Tibial artery (tissue), 4 donors: Measurements from ENCODE around the gene ASGR1.
"Not testable (repeated sequence)": the region's sequence is repeated elsewhere in the genome, so short reads cannot be mapped to it uniquely, and the experiment has no call there.

Source experiments
- DNase-seq, 2 donors: peaks; one replicate each; pipeline ENCODE4 v3.0.0-alpha.2; 2019
- H3K27ac ChIP-seq, 2 donors: fragments of 200-600 bp; sonication (generic) in 1 of 2; 1 replicate in 1 of 2; 2 replicates in 1 of 2; pipeline ENCODE4 v1.5.1; 2018 to 2019; ENCODE audit warnings: mild to moderate bottlenecking in 1 of 2
- H3K27me3 ChIP-seq, 2 donors: fragments of 200-600 bp; sonication (generic) in 1 of 2; one replicate each; pipeline versions ENCODE4 v1.5.1 to v1.6.0; 2016 to 2019
- H3K36me3 ChIP-seq, 3 donors: fragments of 200-600 bp; sonication (generic) in 2 of 3; one replicate each; pipeline ENCODE4 v1.5.1; 2016 to 2019; ENCODE audit warnings: mild to moderate bottlenecking in 2 of 3
- H3K4me1 ChIP-seq, 4 donors: fragments of 200-600 bp; sonication (generic) in 2 of 4; 1 replicate in 3 of 4; 2 replicates in 1 of 4; pipeline ENCODE4 v1.5.1; 2016 to 2019
- H3K4me3 ChIP-seq, 2 donors: fragments of 200-600 bp; sonication (generic) in 1 of 2; 1 replicate in 1 of 2; 2 replicates in 1 of 2; pipeline ENCODE4 v1.5.1; 2018 to 2019; ENCODE audit warnings: mild to moderate bottlenecking in 2 of 2
- H3K9me3 ChIP-seq, 3 donors: fragments of 200-600 bp; sonication (generic) in 1 of 3; one replicate each; pipeline ENCODE4 v1.5.1; 2016 to 2019
- CTCF ChIP-seq, 2 experiments: fragments of 200-600 bp in 1 of 2; fragments of 450-650 bp in 1 of 2; IDR thresholded peaks; one replicate each; pipeline ENCODE4 v1.5.1; 2017 to 2019; ENCODE audit warnings: antibody characterized with exemption in 2 of 2, mild to moderate bottlenecking in 1 of 2, moderate library complexity in 1 of 2
- intact Hi-C: fragments of 100-400 bp; cut with DNase I; formaldehyde crosslinking; loops from one replicate; pipeline ENCODE4 v1.15.0; 2023; ENCODE audit warnings: low total_unique reads

Gene ASGR1

GRCh38 chr17:7176107-7176840, 2.9 kb downstream of the ASGR1 start:
- H3K9me3 ChIP-seq = no peaks in the 10 kb centered on the region
- H3K27ac ChIP-seq = no peak overlapping the region
- TF ChIP-seq CTCF (IDR thresholded peaks at IDR 0.05) = no peak
- H3K4me3 ChIP-seq = no peak overlapping the region
- H3K4me1 ChIP-seq = peaks cover 0 to 15% (median 12%) of the 10 kb centered on the region in 4 donors
- H3K36me3 ChIP-seq = no peaks in the 10 kb centered on the region
- intact Hi-C loops = no loop called here
- DNase-seq = no peak
- peaks cover 0 to 64% of the 10 kb centered on the region in 2 donors for H3K27me3 ChIP-seq

GRCh38 chr17:7175330-7175733, 3.8 kb downstream of the ASGR1 start:
- Histone ChIP-seq H3K4me1 (peaks cover 0 to 15% (median 12%) of the 10 kb centered on the region in 4 donors), H3K27ac (no peak overlapping the region), H3K36me3 (no peaks in the 10 kb centered on the region), H3K9me3 (peaks cover 0 to 5% (median 1%) of the 10 kb centered on the region in 3 donors), H3K27me3 (peaks cover 0 to 64% of the 10 kb centered on the region in 2 donors), H3K4me3 (no peak overlapping the region)
- intact Hi-C loops = loop anchor here (2.0 kb wide), 1 partner anchor 121 kb away; no protein-coding TSS in a partner anchor
- TF ChIP-seq CTCF (IDR thresholded peaks at IDR 0.05) = no peak
- DNase-seq = no peak

DNA sequence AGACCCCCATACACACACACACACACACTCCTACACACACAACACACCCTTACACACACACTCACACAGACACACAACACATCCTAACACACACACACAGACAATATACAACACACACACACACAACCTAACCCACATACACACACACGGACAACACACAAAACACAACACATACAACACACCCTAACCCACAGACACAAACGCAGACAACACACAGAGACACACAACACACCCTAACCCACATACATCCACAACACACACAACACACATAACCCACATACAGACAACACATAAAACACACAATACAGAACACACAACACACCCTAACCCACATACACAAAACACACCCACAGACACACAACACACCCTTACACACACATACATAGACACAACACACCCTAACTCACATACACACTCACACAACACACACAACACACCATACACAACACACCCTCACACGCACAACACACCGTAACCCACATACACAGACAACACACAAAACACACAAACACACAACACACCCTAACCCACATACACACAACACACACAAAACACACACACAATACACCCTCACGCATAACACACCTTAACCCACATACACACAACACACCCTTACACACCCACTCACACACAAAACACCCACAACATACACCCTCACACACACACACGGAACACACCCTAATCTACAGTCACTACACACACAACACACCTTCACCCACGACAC, 4.4 kb downstream of the ASGR1 start:
- Histone ChIP-seq H3K4me3 (no peak overlapping the region), H3K9me3 (peaks cover 0 to 9% (median 5%) of the 10 kb centered on the region in 3 donors), H3K27me3 (peaks cover 0 to 66% of the 10 kb centered on the region in 2 donors), H3K36me3 (no peaks in the 10 kb centered on the region), H3K27ac (no peak overlapping the region), H3K4me1 (peaks cover 0 to 15% (median 12%) of the 10 kb centered on the region in 4 donors)
- intact Hi-C loops = loop anchor here (2.0 kb wide), 1 partner anchor 120 kb away; no protein-coding TSS in a partner anchor
- no peak for TF ChIP-seq CTCF (IDR thresholded peaks at IDR 0.05)
- no peak for DNase-seq

DNA sequence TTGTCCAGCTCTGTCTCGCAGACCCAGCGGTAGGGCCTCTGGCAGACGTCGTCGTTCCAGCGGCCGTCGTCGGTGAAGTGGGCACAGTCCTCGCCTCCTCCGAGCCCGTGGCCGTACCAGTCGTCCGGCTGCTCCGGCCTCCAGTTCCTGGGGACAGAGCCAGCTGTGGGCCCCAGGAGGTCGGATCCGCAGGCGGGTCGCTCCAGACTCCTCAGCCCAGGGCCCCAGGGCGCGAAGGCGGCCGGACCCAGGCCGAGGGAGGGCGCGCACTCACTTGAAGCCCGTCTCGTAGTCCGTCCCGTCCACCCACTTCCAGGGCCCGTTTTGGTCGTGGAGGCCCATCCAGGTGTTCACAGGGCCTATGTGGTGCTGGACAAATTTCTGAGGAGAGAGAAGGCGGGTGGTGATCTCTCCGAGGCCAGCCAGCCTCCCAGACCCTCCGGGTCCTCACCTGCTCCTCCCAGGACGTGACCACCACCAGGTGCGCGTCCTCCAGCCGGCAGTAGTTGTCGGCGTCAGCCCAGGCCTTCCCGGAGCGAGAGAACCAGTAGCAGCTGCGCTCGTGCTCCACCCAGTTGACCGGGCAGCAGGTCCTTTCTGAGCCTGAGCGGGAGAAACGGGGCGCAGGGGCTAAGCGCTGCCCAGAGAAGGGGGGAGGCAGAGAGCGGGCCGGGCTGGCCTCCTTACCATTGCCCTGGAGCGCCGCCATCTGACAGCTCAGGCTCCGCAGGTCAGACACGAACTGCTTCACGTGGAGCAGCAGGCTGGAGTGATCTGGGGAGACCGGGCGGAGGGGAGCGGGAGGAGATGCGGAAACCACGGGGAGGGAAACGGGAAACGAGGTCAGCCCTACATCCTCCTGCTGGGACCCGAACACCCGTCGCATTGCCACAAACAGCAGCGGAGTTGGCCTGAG, 5.2 kb downstream of the ASGR1 start:
- DNase-seq = peak; percentile 63 to 73
- intact Hi-C loops = loop anchor here (2.0 kb wide), 1 partner anchor 119 kb away; no protein-coding TSS in a partner anchor
- Histone ChIP-seq H3K27ac (no peak overlapping the region), H3K4me1 (peaks cover 0 to 15% (median 12%) of the 10 kb centered on the region in 4 donors), H3K27me3 (peaks cover 0 to 60% of the 10 kb centered on the region in 2 donors), H3K36me3 (no peaks in the 10 kb centered on the region), H3K4me3 (peak overlapping the region; percentile 5 to 14), H3K9me3 (peaks cover 0 to 17% (median 10%) of the 10 kb centered on the region in 3 donors)
- TF ChIP-seq CTCF (IDR thresholded peaks at IDR 0.05) = no peak

GRCh38 chr17:7172522-7173191, 6.5 kb downstream of the ASGR1 start:
- peaks cover 0 to 22% (median 10%) of the 10 kb centered on the region in 3 donors for H3K9me3 ChIP-seq
- H3K27me3 ChIP-seq = peaks cover 0 to 55% of the 10 kb centered on the region in 2 donors
- H3K27ac ChIP-seq, intact Hi-C loops, DNase-seq, H3K4me3 ChIP-seq, H3K36me3 ChIP-seq: not testable (repeated sequence)
- H3K4me1 ChIP-seq = peaks cover 0 to 11% (median 9%) of the 10 kb centered on the region in 4 donors

GRCh38 chr17:7169565-7169908, 9.6 kb downstream of the ASGR1 start:
- Histone ChIP-seq H3K27me3 (peaks cover 0 to 34% of the 10 kb centered on the region in 2 donors), H3K9me3 (peaks cover 0 to 22% (median 10%) of the 10 kb centered on the region in 3 donors)
- H3K27ac ChIP-seq, DNase-seq, H3K4me1 ChIP-seq, intact Hi-C loops, H3K36me3 ChIP-seq, H3K4me3 ChIP-seq: not testable (repeated sequence)

GRCh38 chr17:7168841-7169564, 10.2 kb downstream of the ASGR1 start:
- H3K36me3 ChIP-seq, DNase-seq, H3K4me1 ChIP-seq, intact Hi-C loops, H3K27ac ChIP-seq, H3K4me3 ChIP-seq: not testable (repeated sequence)
- Histone ChIP-seq H3K27me3 (peaks cover 0 to 29% of the 10 kb centered on the region in 2 donors), H3K9me3 (peaks cover 0 to 22% (median 10%) of the 10 kb centered on the region in 3 donors)
